PC-9 (cell line): Measurements from ENCODE around the gene ANKFN1. TPM values are rescaled to one million over a fixed set of nuclear protein-coding genes. Genes with fewer than 3 reads are reported as not detected.

ENCODE experiments used
- BruUV-seq: library from RNA; stranded (reverse); fragments of 400-500 nt; replicated peaks from 2 replicates; lab custom pipeline; 2021; lab: Mats Ljungman, UMichigan
- CTCF ChIA-PET: fragments of 300-600 bp; sonication (Branson Sonifier 250); formaldehyde crosslinking; loops from one replicate; lab custom pipeline; 2022; ENCODE audit warnings: antibody characterized with exemption; lab: Charles Lee
- POLR2A ChIA-PET: fragments of 300-600 bp; sonication (Branson Sonifier 250); formaldehyde crosslinking; loops from one replicate; lab custom pipeline; 2022; ENCODE audit warnings: antibody characterized with exemption; ENCODE audit not compliant: unreplicated experiment; lab: Charles Lee
- DNase-seq, 2 experiments: peaks; one replicate each; pipeline versions ENCODE4 v3.0.0 to v3.0.0-alpha.2; 2015 to 2022; ENCODE audit warnings: mixed read lengths in 1 of 2
- H2AFZ ChIP-seq: fragments of 200-600 bp; sonication (generic); 2 replicates; pipeline ENCODE4 v1.8.1; 2017; ENCODE audit warnings: antibody characterized with exemption
- H3F3A ChIP-seq: fragments of 200-600 bp; sonication (generic); 2 replicates; pipeline ENCODE4 v1.8.1; 2017; ENCODE audit warnings: antibody characterized with exemption, mild to moderate bottlenecking, low read depth; ENCODE audit not compliant: insufficient read depth
- H3K27ac ChIP-seq: fragments of 200-600 bp; sonication (generic); 2 replicates; pipeline ENCODE4 v1.6.1; 2016; ENCODE audit warnings: mixed run types
- H3K27me3 ChIP-seq: fragments of 200-600 bp; sonication (generic); 2 replicates; pipeline ENCODE4 v1.6.1; 2016; ENCODE audit warnings: low read depth, mixed run types; ENCODE audit not compliant: insufficient read depth
- H3K36me3 ChIP-seq: fragments of 200-600 bp; sonication (generic); 2 replicates; pipeline ENCODE4 v1.6.1; 2016; ENCODE audit warnings: low read depth, mixed run types
- H3K4me1 ChIP-seq: fragments of 200-600 bp; sonication (generic); replicated peaks from 2 replicates; pipeline ENCODE4 v1.6.1; 2016; ENCODE audit warnings: mixed run types; ENCODE audit not compliant: insufficient read depth
- H3K4me2 ChIP-seq: fragments of 200-600 bp; sonication (generic); 2 replicates; pipeline ENCODE4 v1.6.1; 2017; ENCODE audit warnings: mixed run types
- H3K4me3 ChIP-seq: fragments of 200-600 bp; sonication (generic); 2 replicates; pipeline ENCODE4 v1.6.1; 2016; ENCODE audit warnings: mixed run types
- H3K79me2 ChIP-seq: fragments of 200-600 bp; sonication (generic); 2 replicates; pipeline ENCODE4 v1.6.1; 2017; ENCODE audit warnings: low read depth, mixed run types
- H3K9me2 ChIP-seq: fragments of 200-600 bp; sonication (generic); 2 replicates; pipeline ENCODE4 v1.8.1; 2017; ENCODE audit warnings: mild to moderate bottlenecking; ENCODE audit not compliant: insufficient read depth
- H3K9me3 ChIP-seq: fragments of 200-600 bp; sonication (generic); 2 replicates; pipeline ENCODE4 v1.8.1; 2016; ENCODE audit warnings: low read depth; ENCODE audit not compliant: insufficient read depth
- H4K20me1 ChIP-seq: fragments of 200-600 bp; sonication (generic); 2 replicates; pipeline ENCODE4 v1.8.1; 2017; ENCODE audit not compliant: insufficient read depth
- EZH2 ChIP-seq: fragments of 200-600 bp; sonication (generic); IDR thresholded peaks from 2 replicates; pipeline ENCODE4 v1.8.0; 2017; ENCODE audit warnings: antibody characterized with exemption, low read depth
- intact Hi-C: fragments of 100-400 bp; cut with micrococcal nuclease; formaldehyde crosslinking; loops from one replicate; pipeline ENCODE4 v1.10.0; 2022; ENCODE audit not compliant: unreplicated experiment
- total RNA-seq: library from RNA; stranded (reverse); gene quantifications from 2 replicates; pipeline ENCODE4 v1.2.3, GENCODE V29; 2021
- TF ChIP-seq, protein P1 (sequence below): fragments of 200-600 bp; sonication (generic); conservative IDR thresholded peaks from 2 replicates; pipeline ENCODE4 v1.6.1; 2017; ENCODE audit warnings: mixed run types, antibody characterized with exemption, mild to moderate bottlenecking, moderate library complexity

Gene ANKFN1
- total RNA-seq, 1 experiment from 2014 or later: not detected

DNA sequence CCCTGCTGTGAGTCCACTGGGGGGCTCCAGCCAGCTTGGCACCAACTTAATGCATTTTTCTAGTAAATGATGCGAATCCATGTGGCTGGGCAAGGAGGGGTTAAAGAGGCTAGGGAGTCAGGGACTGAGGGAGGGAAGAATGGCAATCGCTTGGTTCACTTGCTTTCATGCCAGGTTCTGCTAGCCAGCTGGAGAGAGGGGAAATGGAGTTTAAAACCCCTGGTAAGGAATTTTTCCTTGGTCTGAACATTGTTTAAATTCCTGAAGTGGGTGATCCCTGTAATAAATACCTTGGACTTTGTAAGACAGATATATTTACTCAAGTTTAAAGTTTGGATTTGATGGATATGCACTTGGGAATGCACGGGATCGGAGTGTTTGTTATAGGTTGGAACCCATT is 22.8 kb downstream of the ANKFN1 start:
- no peak for DNase-seq
- no peak for TF ChIP-seq EZH2
- TF ChIP-seq, protein P1, sequence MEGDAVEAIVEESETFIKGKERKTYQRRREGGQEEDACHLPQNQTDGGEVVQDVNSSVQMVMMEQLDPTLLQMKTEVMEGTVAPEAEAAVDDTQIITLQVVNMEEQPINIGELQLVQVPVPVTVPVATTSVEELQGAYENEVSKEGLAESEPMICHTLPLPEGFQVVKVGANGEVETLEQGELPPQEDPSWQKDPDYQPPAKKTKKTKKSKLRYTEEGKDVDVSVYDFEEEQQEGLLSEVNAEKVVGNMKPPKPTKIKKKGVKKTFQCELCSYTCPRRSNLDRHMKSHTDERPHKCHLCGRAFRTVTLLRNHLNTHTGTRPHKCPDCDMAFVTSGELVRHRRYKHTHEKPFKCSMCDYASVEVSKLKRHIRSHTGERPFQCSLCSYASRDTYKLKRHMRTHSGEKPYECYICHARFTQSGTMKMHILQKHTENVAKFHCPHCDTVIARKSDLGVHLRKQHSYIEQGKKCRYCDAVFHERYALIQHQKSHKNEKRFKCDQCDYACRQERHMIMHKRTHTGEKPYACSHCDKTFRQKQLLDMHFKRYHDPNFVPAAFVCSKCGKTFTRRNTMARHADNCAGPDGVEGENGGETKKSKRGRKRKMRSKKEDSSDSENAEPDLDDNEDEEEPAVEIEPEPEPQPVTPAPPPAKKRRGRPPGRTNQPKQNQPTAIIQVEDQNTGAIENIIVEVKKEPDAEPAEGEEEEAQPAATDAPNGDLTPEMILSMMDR: no peak
- Histone ChIP-seq H3K4me2 (no peak overlapping the region), H3K9me2 (no peaks in the 10 kb centered on the region), H3K4me3 (no peak overlapping the region), H3K4me1 (no peaks in the 10 kb centered on the region), H3K9me3 (no peaks in the 10 kb centered on the region), H3K36me3 (no peaks in the 10 kb centered on the region), H3K79me2 (no peaks in the 10 kb centered on the region), H4K20me1 (no peaks in the 10 kb centered on the region), H3K27ac (no peak overlapping the region), H3K27me3 (no peaks in the 10 kb centered on the region), H3F3A (no peaks in the 10 kb centered on the region), H2AFZ (no peak overlapping the region)
- ChIA-PET CTCF (no interaction called here), POLR2A (no interaction called here)
- no TSS peak for BruUV-seq
- intact Hi-C loops: no loop called here

GRCh38 chr17:56177361-56177760 is 24.1 kb downstream of the ANKFN1 start:
- intact Hi-C loops: no loop called here
- no TSS peak for BruUV-seq
- CTCF ChIA-PET: no interaction called here

DNA sequence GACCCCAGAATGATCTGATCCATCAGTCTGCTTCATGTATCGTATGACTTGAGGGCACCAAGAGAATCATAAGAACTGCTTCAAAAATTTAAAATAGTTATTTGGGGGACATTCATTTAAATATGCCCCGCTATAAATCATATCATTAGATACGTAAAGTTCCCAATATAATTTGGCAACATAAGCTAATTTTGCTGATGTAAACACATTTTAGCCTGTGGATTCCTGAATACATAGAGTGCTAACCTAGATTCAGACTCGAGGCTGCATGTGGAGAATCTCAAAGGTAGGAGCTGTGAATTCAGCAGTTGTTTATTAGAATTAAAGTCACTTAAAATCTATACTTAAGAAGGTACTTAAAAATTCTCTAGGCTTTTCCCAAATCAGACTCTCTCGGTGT is 24.9 kb downstream of the ANKFN1 start:
- Histone ChIP-seq H2AFZ (no peak overlapping the region), H3K27ac (no peak overlapping the region), H3K27me3 (no peaks in the 10 kb centered on the region), H3K4me3 (no peak overlapping the region), H3K36me3 (no peaks in the 10 kb centered on the region), H4K20me1 (no peaks in the 10 kb centered on the region), H3F3A (no peaks in the 10 kb centered on the region), H3K4me2 (no peak overlapping the region), H3K9me3 (no peaks in the 10 kb centered on the region), H3K4me1 (no peaks in the 10 kb centered on the region), H3K9me2 (no peaks in the 10 kb centered on the region), H3K79me2 (no peaks in the 10 kb centered on the region)
- intact Hi-C loops: no loop called here
- TF ChIP-seq, protein P1: no peak
- TF ChIP-seq EZH2: no peak
- CTCF ChIA-PET: no interaction called here
- DNase-seq: no peak
- BruUV-seq: no TSS peak
- POLR2A ChIA-PET: no interaction called here

More at GRCh38 chr17:56177361-56177760, 24.1 kb downstream of the ANKFN1 start:
- H3K4me3 ChIP-seq: no peak overlapping the region
- no peaks in the 10 kb centered on the region for H3K4me1 ChIP-seq
- H2AFZ ChIP-seq: no peak overlapping the region
- H3K27me3 ChIP-seq: no peaks in the 10 kb centered on the region
- no peaks in the 10 kb centered on the region for H3F3A ChIP-seq
- H3K9me2 ChIP-seq: no peaks in the 10 kb centered on the region
- no peaks in the 10 kb centered on the region for H4K20me1 ChIP-seq
- H3K27ac ChIP-seq: no peak overlapping the region
- POLR2A ChIA-PET: no interaction called here
- no peak for TF ChIP-seq EZH2
- TF ChIP-seq, protein P1: no peak
- H3K79me2 ChIP-seq: no peaks in the 10 kb centered on the region
- DNase-seq: no peak
- no peaks in the 10 kb centered on the region for H3K9me3 ChIP-seq
- H3K36me3 ChIP-seq: no peaks in the 10 kb centered on the region
- no peak overlapping the region for H3K4me2 ChIP-seq
